MM.1S (cell line): Measurements from ENCODE around the gene NEU4.

ENCODE experiments used
- DNase-seq: peaks from one replicate; pipeline ENCODE4 v3.0.0-alpha.2; 2015
- H2AFZ ChIP-seq: fragments of 300-600 bp; sonication (generic); 2 replicates; pipeline ENCODE4 v1.6.0; 2016; ENCODE audit warnings: antibody characterized with exemption, low read length
- H3F3A ChIP-seq: fragments of 300-600 bp; sonication (generic); 2 replicates; pipeline ENCODE4 v1.6.1; 2016; ENCODE audit warnings: mild to moderate bottlenecking, antibody characterized with exemption, low read length, moderate library complexity, mixed read lengths; ENCODE audit not compliant: insufficient read depth
- H3K27ac ChIP-seq: fragments of 300-600 bp; sonication (generic); 2 replicates; pipeline ENCODE4 v1.5.1; 2016; ENCODE audit warnings: mild to moderate bottlenecking, low read length
- H3K27me3 ChIP-seq: fragments of 300-600 bp; sonication (generic); replicated peaks from 2 replicates; pipeline ENCODE4 v1.6.0; 2016; ENCODE audit warnings: low read length; ENCODE audit not compliant: insufficient read depth
- H3K36me3 ChIP-seq: fragments of 300-600 bp; sonication (generic); replicated peaks from 2 replicates; pipeline ENCODE4 v1.6.1; 2016; ENCODE audit warnings: mild to moderate bottlenecking, low read length, mixed read lengths; ENCODE audit not compliant: insufficient read depth
- H3K4me1 ChIP-seq: fragments of 300-600 bp; sonication (generic); 2 replicates; pipeline ENCODE4 v1.6.1; 2016; ENCODE audit warnings: low read length, mixed read lengths
- H3K4me2 ChIP-seq: fragments of 300-600 bp; sonication (generic); 2 replicates; pipeline ENCODE4 v1.6.0; 2016; ENCODE audit warnings: low read depth, low read length
- H3K4me3 ChIP-seq: fragments of 300-600 bp; sonication (generic); 2 replicates; pipeline ENCODE4 v1.5.1; 2016; ENCODE audit warnings: low read length, mixed read lengths
- H3K79me2 ChIP-seq: fragments of 300-600 bp; sonication (generic); 2 replicates; pipeline ENCODE4 v1.6.1; 2016; ENCODE audit warnings: mixed run types, low read length, mixed read lengths
- H3K9ac ChIP-seq: fragments of 300-600 bp; sonication (generic); 2 replicates; pipeline ENCODE4 v1.6.1; 2016; ENCODE audit warnings: low read length, mixed read lengths
- H3K9me2 ChIP-seq: fragments of 300-600 bp; sonication (generic); replicated peaks from 2 replicates; pipeline ENCODE4 v1.6.1; 2016; ENCODE audit warnings: mild to moderate bottlenecking, low read length, mixed read lengths; ENCODE audit not compliant: insufficient read depth
- H3K9me3 ChIP-seq: fragments of 300-600 bp; sonication (generic); replicated peaks from 2 replicates; pipeline ENCODE4 v1.6.1; 2016; ENCODE audit warnings: mild to moderate bottlenecking, low read length, mixed read lengths; ENCODE audit not compliant: insufficient read depth
- H4K20me1 ChIP-seq: fragments of 300-600 bp; sonication (generic); 2 replicates; pipeline ENCODE4 v1.6.1; 2016; ENCODE audit warnings: mild to moderate bottlenecking, low read length, moderate library complexity, mixed read lengths; ENCODE audit not compliant: insufficient read depth
- EZH2 ChIP-seq: fragments of 300-600 bp; sonication (generic); optimal IDR thresholded peaks from 2 replicates; pipeline ENCODE3; 2017; ENCODE audit warnings: low read depth, mild to moderate bottlenecking, antibody characterized with exemption, low read length, mixed read lengths
- EZH2phosphoT487 ChIP-seq: fragments of 300-600 bp; sonication (generic); IDR thresholded peaks from 2 replicates; pipeline ENCODE4 v1.6.1; 2018; ENCODE audit warnings: antibody characterized with exemption, low read length
- TF ChIP-seq, protein P1 (sequence below): fragments of 300-600 bp; sonication (generic); IDR thresholded peaks from 2 replicates; pipeline ENCODE4 v1.5.1; 2016; ENCODE audit warnings: antibody characterized with exemption, low read length, mixed read lengths

The NEU4 gene

GRCh38 chr2:241837197-241837965, 28.4 kb downstream of the NEU4 start:
- TF ChIP-seq, protein P1, sequence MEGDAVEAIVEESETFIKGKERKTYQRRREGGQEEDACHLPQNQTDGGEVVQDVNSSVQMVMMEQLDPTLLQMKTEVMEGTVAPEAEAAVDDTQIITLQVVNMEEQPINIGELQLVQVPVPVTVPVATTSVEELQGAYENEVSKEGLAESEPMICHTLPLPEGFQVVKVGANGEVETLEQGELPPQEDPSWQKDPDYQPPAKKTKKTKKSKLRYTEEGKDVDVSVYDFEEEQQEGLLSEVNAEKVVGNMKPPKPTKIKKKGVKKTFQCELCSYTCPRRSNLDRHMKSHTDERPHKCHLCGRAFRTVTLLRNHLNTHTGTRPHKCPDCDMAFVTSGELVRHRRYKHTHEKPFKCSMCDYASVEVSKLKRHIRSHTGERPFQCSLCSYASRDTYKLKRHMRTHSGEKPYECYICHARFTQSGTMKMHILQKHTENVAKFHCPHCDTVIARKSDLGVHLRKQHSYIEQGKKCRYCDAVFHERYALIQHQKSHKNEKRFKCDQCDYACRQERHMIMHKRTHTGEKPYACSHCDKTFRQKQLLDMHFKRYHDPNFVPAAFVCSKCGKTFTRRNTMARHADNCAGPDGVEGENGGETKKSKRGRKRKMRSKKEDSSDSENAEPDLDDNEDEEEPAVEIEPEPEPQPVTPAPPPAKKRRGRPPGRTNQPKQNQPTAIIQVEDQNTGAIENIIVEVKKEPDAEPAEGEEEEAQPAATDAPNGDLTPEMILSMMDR, result no peak
- no peak for TF ChIP-seq EZH2
- no peak for TF ChIP-seq EZH2phosphoT487
- H3K27ac ChIP-seq, result no peak overlapping the region
- no peak overlapping the region for H3K4me3 ChIP-seq
- H2AFZ ChIP-seq, result no peak overlapping the region
- no peaks in the 10 kb centered on the region for H3K9me3 ChIP-seq
- no peaks in the 10 kb centered on the region for H3K79me2 ChIP-seq
- H3F3A ChIP-seq, result no peaks in the 10 kb centered on the region
- H3K9ac ChIP-seq, result no peak overlapping the region
- H3K36me3 ChIP-seq, result no peaks in the 10 kb centered on the region
- H3K4me2 ChIP-seq, result no peak overlapping the region
- H3K4me1 ChIP-seq, result no peaks in the 10 kb centered on the region
- H4K20me1 ChIP-seq, result no peaks in the 10 kb centered on the region
- H3K27me3 ChIP-seq, result peaks cover 80% of the 10 kb centered on the region
- H3K9me2 ChIP-seq, result no peaks in the 10 kb centered on the region
- DNase-seq, result no peak

- no peaks in the 10 kb centered on the region for H4K20me1 ChIP-seq
- H3K4me1 ChIP-seq, result no peaks in the 10 kb centered on the region
- H3K36me3 ChIP-seq, result no peaks in the 10 kb centered on the region
- no peak overlapping the region for H3K4me2 ChIP-seq
- no peak for DNase-seq
- H3K27ac ChIP-seq, result no peak overlapping the region
- H3K79me2 ChIP-seq, result no peaks in the 10 kb centered on the region
- no peak overlapping the region for H2AFZ ChIP-seq
- H3K9me3 ChIP-seq, result no peaks in the 10 kb centered on the region
- TF ChIP-seq, protein P1, result no peak
- TF ChIP-seq EZH2, result no peak
- no peak for TF ChIP-seq EZH2phosphoT487
- no peak overlapping the region for H3K4me3 ChIP-seq
- H3K9ac ChIP-seq, result no peak overlapping the region
- peaks cover 42% of the 10 kb centered on the region for H3K27me3 ChIP-seq
- H3F3A ChIP-seq, result 0 out of 2 replicates have a peak, but pooled peaks cover 4% of the 10 kb centered on the region
- no peaks in the 10 kb centered on the region for H3K9me2 ChIP-seq
Measured at GRCh38 chr2:241841181-241842066, 32.4 kb downstream of the NEU4 start.

DNA sequence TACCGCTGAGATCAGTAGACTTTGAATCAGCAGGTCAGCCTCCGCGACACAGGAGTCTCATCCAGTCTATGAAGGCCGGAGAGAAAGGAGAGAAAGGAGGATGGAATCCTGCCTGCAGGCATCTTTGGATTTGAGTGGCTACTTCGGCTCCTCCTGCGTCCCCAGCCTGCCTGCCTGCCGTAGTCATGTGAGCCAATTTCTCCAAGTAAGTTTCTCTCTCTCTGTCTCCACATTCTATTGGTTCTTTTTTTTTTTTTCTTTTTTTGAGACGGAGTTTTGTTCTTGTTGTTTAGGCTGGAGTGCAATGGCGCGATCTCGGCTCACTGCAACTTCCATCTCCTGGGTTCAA, 33.0 kb downstream of the NEU4 start:
- H3K9ac ChIP-seq, result no peak overlapping the region
- no peaks in the 10 kb centered on the region for H3K4me1 ChIP-seq
- no peaks in the 10 kb centered on the region for H3K9me2 ChIP-seq
- H3F3A ChIP-seq, result 0 out of 2 replicates have a peak, but pooled peaks cover 4% of the 10 kb centered on the region
- no peak overlapping the region for H3K4me2 ChIP-seq
- H3K9me3 ChIP-seq, result no peaks in the 10 kb centered on the region
- no peaks in the 10 kb centered on the region for H3K36me3 ChIP-seq
- no peak overlapping the region for H2AFZ ChIP-seq
- peaks cover 36% of the 10 kb centered on the region for H3K27me3 ChIP-seq
- TF ChIP-seq, protein P1, result no peak
- TF ChIP-seq EZH2phosphoT487, result no peak
- TF ChIP-seq EZH2, result no peak
- DNase-seq, result no peak
- H3K27ac ChIP-seq, result no peak overlapping the region
- H3K4me3 ChIP-seq, result no peak overlapping the region
- no peaks in the 10 kb centered on the region for H4K20me1 ChIP-seq
- no peaks in the 10 kb centered on the region for H3K79me2 ChIP-seq
